Right lobe of liver (tissue), 4 donors: ENCODE data around the gene SH3TC2.

Experiments used
- CTCF ChIP-seq, 4 donors: fragments of 200-600 bp in 3 of 4; fragments of 450-650 bp in 1 of 4; IDR thresholded peaks; one replicate each; pipeline versions ENCODE4 v1.5.1 to v1.8.0; 2016 to 2022; ENCODE audit warnings: antibody characterized with exemption in 4 of 4, mild to moderate bottlenecking in 2 of 4
- POLR2A ChIP-seq: fragments of 450-650 bp; IDR thresholded peaks from one replicate; pipeline ENCODE4 v1.6.1; 2017; ENCODE audit warnings: antibody characterized with exemption, mild to moderate bottlenecking
- donor health status: DM: no; HTN: no; CAD: no.
- donor health status: DM: no; HTN: no; CAD: no.
- donor health status: DM: no; HTN: yes; CAD: no.

GRCh38 chr5:149071216-149071615, 8.4 kb upstream of the SH3TC2 start:
- TF ChIP-seq CTCF (IDR thresholded peaks at IDR 0.05) (no peak), POLR2A (no peak)
